ENCODE results near the gene CCDC86.

The CCDC86 gene

GRCh38 chr11:60870733-60871377 is 28.9 kb downstream of the CCDC86 start:
- no peak for FAIRE-seq

GRCh38 chr11:60871378-60872061 is 29.6 kb downstream of the CCDC86 start:
- no peak for FAIRE-seq

GRCh38 chr11:60872124-60872960 is 30.4 kb downstream of the CCDC86 start:
- no peak for FAIRE-seq

- FAIRE-seq, result no peak
Observed at GRCh38 chr11:60872961-60873524, 31.1 kb downstream of the CCDC86 start.

GRCh38 chr11:60873533-60873932 is 31.6 kb downstream of the CCDC86 start:
- FAIRE-seq, result no peak

- FAIRE-seq, result no peak
Observed at GRCh38 chr11:60874421-60875365, 32.8 kb downstream of the CCDC86 start.

- FAIRE-seq, result no peak
Observed at GRCh38 chr11:60875366-60876167, 33.7 kb downstream of the CCDC86 start.

- FAIRE-seq, result no peak
Observed at GRCh38 chr11:60876168-60876485, 34.2 kb downstream of the CCDC86 start.

- FAIRE-seq, result no peak
Observed at GRCh38 chr11:60878245-60879101, 36.6 kb downstream of the CCDC86 start.

GRCh38 chr11:60879104-60879503 is 37.2 kb downstream of the CCDC86 start:
- FAIRE-seq, result no peak

- no peak for FAIRE-seq
Observed at GRCh38 chr11:60879971-60880588, 38.2 kb downstream of the CCDC86 start.

GRCh38 chr11:60880643-60881282 is 38.9 kb downstream of the CCDC86 start:
- no peak for FAIRE-seq

- no peak for FAIRE-seq
Observed at GRCh38 chr11:60887556-60887955, 45.6 kb downstream of the CCDC86 start.

GRCh38 chr11:60889869-60890311 is 48.0 kb downstream of the CCDC86 start:
- FAIRE-seq, result no peak

GRCh38 chr11:60890696-60891095 is 48.8 kb downstream of the CCDC86 start:
- FAIRE-seq, result no peak

GRCh38 chr11:60891103-60891741 is 49.3 kb downstream of the CCDC86 start:
- FAIRE-seq, result no peak

GRCh38 chr11:60895687-60896086 is 53.8 kb downstream of the CCDC86 start:
- FAIRE-seq, result no peak

- FAIRE-seq, result no peak
Observed at GRCh38 chr11:60897496-60897895, 55.6 kb downstream of the CCDC86 start.
